ENCODE data around the gene TGFBR3L. TPM values are rescaled to one million over a fixed set of nuclear protein-coding genes. Genes with fewer than 3 reads are reported as not detected.
"Not testable (repeated sequence)": the region's sequence is repeated elsewhere in the genome, so short reads cannot be mapped to it uniquely, and the experiment has no call there.

TGFBR3L gene
- polyA plus RNA-seq, 3 donors, result 0.07 to 1.0 TPM; not detected in 1

DNA sequence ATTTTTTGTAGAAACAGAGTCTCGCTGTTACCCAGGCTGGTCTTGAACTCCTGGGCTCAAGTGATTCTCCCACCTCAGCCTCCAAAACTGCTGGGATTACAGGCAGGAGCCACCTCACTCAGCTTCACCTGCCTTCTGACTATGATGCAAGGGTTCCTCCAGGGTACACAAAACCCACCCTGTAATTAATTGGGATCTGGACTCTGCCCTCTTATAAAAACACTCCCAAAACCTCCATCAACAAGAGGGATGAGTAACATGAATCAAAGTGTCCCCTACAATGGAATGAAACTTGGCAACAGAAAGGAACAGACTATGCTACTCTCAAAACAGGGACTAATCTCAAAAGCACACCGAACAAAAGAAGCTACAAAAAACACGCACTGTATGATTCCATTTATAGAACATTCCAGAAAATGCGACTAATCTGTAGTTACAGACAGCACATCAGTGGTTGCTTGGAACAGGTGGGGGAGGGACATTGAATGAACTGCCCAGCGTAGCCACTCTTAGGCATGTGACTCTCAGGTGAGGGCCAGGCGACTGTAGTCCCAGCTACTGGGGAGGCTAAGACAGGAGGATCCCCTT is 37.3 kb upstream of the TGFBR3L start:
- no peak overlapping the region for H3K27ac ChIP-seq (ENCODE audit: low read depth, low read length)
- 76 to 78% (median 77%) methylated on average over 6 of the region's 6 CpGs for WGBS, 3 donors

DNA sequence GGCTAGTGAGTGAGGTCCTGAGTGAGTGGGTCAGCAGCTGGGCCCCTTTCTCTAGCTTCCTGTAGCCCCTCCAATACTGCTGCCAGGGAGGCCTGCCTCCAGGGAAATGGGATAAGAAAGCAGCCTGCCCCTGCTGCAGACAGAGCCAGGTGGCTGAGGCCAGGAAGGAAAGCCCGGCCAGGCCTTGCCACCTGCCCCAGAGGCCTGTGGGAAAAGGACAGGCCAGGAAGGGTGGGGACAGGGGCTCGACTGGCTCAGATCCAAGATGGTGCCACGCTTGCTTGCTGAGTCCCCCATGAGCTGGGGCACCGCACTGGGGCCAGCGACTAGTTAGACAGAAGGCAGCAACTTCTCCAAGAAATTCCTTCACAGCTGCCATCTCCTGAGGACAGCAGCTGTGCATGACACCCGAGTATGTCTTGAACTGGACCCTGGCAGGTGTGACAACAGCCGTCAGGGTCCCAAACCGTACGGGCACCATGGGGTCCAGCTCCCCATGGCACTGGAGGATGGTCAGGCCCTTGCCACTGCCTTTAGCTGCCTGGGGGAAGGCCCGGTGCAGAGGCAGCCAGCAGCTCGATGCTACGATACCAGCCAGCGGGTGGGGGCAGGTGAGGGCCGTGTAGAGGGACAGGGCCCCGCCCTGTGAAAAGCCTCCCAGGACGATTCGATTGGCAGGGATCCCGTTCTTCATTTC is 35.4 kb upstream of the TGFBR3L start:
- H3K27ac ChIP-seq (ENCODE audit: low read depth, low read length), result no peak overlapping the region
- WGBS, 3 donors, result 76% methylated on average over 18 of the region's 18 CpGs

- H3K27ac ChIP-seq (ENCODE audit: low read depth, low read length), result no peak overlapping the region
- WGBS, 3 donors, result 83 to 93% (median 83%) methylated on average over 19 of the region's 19 CpGs
Measured at GRCh38 chr19:7879836-7880235, 34.8 kb upstream of the TGFBR3L start.

DNA sequence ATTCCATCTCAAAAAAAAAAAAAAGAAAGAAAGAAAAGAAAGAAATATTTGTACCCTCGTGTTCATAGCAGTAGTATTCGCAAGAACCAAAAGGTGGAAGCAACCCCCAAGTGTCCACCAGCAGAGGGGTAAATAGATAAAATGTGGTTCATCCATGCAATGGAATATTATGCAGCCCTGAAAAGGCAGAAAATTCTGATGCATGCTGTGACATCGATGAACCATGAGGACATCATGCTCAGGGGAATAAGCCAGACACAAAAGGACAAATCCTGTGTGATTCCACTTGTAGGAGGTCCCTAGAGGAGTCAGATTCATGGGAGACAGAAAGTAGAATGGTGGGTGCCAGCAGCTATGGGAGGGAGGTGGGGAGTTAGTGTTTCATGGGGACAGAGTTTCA is 32.7 kb upstream of the TGFBR3L start:
- WGBS, 3 donors, result 95 to 96% (median 95%) methylated on average over 3 of the region's 3 CpGs
- no peak overlapping the region for H3K27ac ChIP-seq (ENCODE audit: low read depth, low read length)

DNA sequence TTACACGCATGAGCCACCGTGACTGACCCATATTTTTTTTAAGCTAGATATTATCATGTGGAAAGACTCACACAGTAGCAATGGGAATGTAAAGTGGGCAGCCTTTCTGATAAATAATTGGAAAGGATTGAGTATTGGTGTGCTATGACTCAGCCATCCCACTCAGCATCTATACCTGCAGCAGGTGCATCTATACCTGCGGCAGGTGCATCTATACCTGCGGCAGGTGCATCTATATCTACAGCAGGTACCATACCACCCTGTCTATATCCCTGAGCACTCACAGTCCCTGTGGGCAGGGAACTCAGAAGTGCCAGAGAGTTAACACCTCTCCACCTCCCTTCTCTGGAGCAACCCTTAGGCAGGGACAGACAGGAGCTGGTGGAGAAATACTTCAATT is 31.5 kb upstream of the TGFBR3L start:
- WGBS, 3 donors, result 72 to 86% (median 79%) methylated on average over 4 of the region's 4 CpGs
- no peak overlapping the region for H3K27ac ChIP-seq (ENCODE audit: low read depth, low read length)

DNA sequence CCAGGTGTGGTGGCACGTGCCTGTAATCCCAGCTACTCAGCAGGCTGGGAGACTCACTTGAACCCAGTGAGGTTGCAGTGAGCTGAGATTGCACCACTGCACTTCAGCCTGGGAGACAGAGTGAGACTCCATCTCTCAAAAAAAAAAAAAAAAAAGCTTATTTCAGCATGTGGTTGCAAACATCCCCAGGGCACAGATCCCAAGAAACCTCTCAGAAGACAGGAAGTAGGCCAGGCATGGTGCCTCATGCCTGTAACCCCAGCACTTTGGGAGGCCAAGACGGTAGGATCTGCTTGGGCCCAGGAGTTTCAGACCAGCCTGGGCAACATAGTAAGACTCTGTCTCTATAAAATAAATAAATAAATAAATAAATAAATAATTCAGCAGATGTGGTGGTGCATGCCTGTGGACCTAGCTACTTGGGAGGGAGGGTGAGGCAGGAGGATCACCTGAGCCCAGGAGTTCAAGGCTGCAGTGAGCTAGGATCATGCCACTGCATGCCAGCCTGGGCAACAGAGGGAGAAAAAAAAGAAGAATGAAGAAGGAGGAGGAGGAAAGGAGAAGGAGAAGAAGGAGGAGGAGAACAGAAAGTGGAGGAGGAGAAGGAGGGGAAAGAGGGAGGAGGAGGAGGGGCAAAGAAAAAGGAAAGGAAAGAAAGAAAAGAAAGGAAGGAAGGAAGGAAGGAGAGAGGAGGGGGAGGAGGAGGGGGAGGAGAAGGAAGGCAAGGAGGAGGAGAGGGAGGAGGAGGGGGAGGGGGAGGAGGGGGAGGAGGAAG is 30.6 kb upstream of the TGFBR3L start:
- no peak overlapping the region for H3K27ac ChIP-seq (ENCODE audit: low read depth, low read length)
- WGBS, 3 donors, result 72 to 88% (median 85%) methylated on average over 2 of the region's 2 CpGs

DNA sequence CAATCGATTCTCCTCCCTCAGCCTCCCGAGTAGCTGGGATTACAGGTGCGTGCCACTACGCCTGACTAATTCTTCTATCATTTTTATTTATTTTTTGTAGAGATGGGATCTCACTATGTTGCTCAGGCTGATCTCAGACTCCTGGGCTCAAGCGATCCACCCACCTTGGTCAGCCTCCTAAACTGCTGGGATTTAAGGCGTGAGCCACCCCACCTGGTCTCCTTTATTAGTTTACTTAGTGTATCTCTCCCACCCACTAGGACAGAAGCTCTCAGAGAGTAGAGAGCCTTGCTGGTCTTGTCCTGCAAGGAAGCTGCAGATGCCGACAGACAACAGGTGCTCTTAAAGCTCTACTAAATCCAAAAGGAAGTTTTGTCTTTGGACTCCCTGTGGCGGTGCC is 28.8 kb upstream of the TGFBR3L start:
- 80 to 91% (median 85%) methylated on average over 8 of the region's 8 CpGs for WGBS, 3 donors
- no peak overlapping the region for H3K27ac ChIP-seq (ENCODE audit: low read depth, low read length)

GRCh38 chr19:7887408-7888144 is 27.1 kb upstream of the TGFBR3L start:
- no peak overlapping the region for H3K27ac ChIP-seq (ENCODE audit: low read depth, low read length)
- WGBS, 3 donors, result 77 to 87% (median 79%) methylated on average over 16 of the region's 16 CpGs

DNA sequence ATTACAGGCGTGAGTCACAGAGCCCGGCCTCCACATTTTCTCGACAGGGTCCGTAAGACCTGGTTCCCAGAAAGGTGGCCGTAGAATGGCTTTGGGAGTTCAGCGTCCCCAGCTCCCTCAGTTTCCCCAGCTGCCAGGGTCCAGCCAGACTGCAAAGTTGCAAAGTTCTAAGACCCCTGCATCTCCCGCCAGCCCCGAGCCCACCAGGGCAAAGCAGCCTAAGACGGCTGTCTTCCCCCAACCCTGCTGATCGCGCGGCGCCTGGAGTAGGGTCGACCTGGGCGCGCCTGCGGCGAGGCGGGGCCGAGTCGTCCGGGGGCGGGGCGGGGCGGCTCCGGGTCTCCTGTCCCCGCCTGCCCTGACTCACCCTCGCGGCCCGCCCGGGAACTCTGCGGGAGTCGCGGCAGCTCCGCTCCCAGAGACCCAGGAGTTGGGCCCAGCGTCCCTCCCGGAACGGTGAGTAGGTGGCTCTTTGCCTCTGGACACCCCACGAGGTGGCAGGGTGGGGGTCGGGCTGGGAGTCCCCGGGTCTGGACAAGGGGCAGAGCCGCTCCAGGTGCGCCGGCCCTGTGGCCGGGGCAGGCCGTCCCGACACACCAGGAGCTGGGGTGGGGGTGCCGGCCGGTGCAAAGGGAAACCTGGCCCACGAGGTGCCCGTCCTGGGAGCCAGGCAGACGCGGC is 26.3 kb upstream of the TGFBR3L start, which contains the start of gene LRRC8E:
LRRC8E (plus strand) TSS at position 366 of the 681 bp plus-strand sequence. CDS start 7,094 bp downstream, outside the sequence.
- WGBS, 3 donors, result 7 to 11% (median 9%) methylated on average over 50 to 53 of the region's 53 CpGs
- H3K27ac ChIP-seq (ENCODE audit: low read depth, low read length), result no peak within 1 kb of the TSS

GRCh38 chr19:7888826-7889217 is 25.8 kb upstream of the TGFBR3L start:
- H3K27ac ChIP-seq (ENCODE audit: low read depth, low read length), result no peak overlapping the region

GRCh38 chr19:7893362-7894101 is 21.1 kb upstream of the TGFBR3L start:
- 82 to 89% (median 82%) methylated on average over 18 of the region's 18 CpGs for WGBS, 3 donors
- H3K27ac ChIP-seq (ENCODE audit: low read depth, low read length), result not testable (repeated sequence)

More at GRCh38 chr19:7888826-7889217, 25.8 kb upstream of the TGFBR3L start:
- WGBS, 3 donors, result 54 to 78% (median 73%) methylated on average over 8 of the region's 8 CpGs

DNA sequence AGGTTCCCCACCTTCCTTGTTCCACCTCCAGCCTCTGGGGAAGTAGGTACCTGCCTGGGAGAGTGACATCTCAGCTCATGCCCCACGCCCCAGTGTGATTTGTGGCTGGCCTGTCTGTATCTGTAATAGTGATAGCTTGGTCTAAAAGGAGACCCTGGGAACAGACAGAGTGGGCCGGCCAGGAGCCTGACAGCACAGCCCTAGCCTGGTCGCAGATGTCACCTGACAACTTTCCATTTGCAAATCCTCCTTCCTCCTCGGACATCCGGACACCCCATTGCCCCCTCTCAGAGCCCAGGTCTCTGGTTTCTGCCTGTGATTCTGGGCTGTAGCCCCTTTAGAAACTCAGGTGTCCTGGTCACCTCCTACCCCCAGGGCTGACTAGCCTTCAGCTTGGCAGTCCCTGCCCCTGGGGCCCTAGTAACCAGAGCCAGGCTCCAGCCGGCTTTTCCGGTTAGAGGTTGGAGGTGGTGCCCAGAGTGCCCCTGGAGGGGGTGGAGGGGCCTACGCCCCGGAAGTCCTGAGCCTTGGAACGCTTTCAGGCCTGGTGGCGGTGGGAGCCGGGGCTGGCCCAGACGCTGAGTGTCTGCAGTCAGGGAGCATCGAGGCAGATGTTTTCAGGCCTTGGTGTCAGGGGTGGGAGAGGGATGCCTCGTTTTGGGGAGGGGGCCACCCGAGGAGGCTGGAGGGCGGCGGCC is 19.9 kb upstream of the TGFBR3L start:
- no peak overlapping the region for H3K27ac ChIP-seq (ENCODE audit: low read depth, low read length)
- WGBS, 3 donors, result 32 to 68% (median 41%) methylated on average over 17 to 18 of the region's 18 CpGs

DNA sequence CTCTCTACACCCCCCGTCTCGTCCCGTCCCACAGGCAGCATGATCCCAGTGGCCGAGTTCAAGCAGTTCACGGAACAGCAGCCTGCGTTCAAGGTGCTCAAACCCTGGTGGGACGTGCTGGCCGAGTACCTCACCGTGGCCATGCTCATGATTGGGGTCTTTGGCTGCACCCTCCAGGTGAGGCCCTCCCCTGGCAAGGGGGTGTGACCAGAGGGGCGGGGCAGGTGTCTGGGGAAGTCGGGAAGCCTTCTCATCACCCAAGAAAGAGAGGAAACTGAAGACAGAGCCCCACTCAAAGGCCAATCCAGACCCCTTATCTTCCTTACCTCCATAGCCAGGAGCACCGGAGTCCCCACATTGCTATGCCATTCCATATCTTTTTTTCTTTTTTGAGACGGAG is 19.1 kb upstream of the TGFBR3L start:
- WGBS, 3 donors, result 88 to 91% (median 90%) methylated on average over 13 of the region's 13 CpGs
- no peak overlapping the region for H3K27ac ChIP-seq (ENCODE audit: low read depth, low read length)

DNA sequence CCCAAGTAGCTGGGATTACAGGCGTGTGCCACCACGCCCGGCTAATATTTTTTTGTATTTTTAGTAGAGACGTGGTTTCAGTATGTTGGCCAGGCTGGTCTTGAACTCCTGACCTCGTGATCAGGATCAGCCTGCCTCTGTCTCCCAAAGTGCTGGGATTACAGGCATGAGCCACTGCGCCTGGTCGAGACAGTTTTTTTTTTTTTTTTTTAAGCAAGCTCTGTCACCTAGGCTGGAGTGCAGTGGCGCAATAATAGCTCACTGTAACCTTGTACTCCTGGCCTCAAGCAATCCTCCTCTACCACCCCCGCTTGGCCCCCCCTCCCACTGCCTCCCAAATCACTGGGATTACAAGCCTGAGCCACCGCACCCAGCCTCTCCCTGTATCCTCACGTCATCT is 17.3 kb upstream of the TGFBR3L start:
- WGBS, 3 donors, result 83 to 92% (median 86%) methylated on average over 11 of the region's 11 CpGs

GRCh38 chr19:7898967-7899366 is 15.7 kb upstream of the TGFBR3L start:
- WGBS, 3 donors, result 90 to 95% (median 95%) methylated on average over 16 of the region's 16 CpGs
- H3K27ac ChIP-seq (ENCODE audit: low read depth, low read length), result no peak overlapping the region

More for the DNA sequence above, 17.3 kb upstream of the TGFBR3L start:
- H3K27ac ChIP-seq (ENCODE audit: low read depth, low read length), result no peak overlapping the region

GRCh38 chr19:7899751-7900378 is 14.8 kb upstream of the TGFBR3L start:
- WGBS, 3 donors, result 90 to 91% (median 91%) methylated on average over 34 of the region's 34 CpGs
- H3K27ac ChIP-seq (ENCODE audit: low read depth, low read length), result no peak overlapping the region

All from adipose tissue (tissue), 3 donors.